ENCODE results near the gene PRKCH. TPM values are rescaled to one million over a fixed set of nuclear protein-coding genes. Genes with fewer than 3 reads are reported as not detected.

Gene PRKCH
- total and polyA plus RNA-seq, 3 donors from 2014 or later: 15.0 to 26.8 (median 25.4) TPM

DNA sequence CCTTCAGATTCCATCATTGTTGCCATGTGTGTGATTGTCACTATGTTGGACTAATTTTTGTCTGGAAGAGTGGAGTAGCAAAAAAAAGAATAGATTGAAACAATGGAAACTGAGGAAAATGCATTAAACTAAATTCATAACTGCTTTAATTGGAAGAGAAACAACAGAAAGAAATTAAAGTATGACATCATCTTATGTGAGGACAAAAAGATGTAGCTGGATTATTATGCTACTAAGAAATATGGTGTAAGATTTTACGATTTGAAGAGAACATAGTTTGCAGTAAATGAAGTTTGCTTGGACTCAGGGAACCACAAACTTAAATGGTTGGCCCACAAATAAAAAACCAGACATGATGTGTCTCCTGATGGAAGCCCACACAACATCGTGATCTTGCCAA is 76.8 kb downstream of the PRKCH start:
- Histone ChIP-seq H3K9me3 (no peaks in the 10 kb centered on the region), H3K36me3 (ENCODE audit: low read depth, missing control alignments) (no peaks in the 10 kb centered on the region), H3K4me3 (no peak overlapping the region), H3K27me3 (no peaks in the 10 kb centered on the region), H3K4me1 (no peaks in the 10 kb centered on the region), H3K27ac (no peak overlapping the region)
- TF ChIP-seq POLR2A (IDR thresholded peaks at IDR 0.05): no peak
- intact Hi-C loops (cut with DNase I; ENCODE audit: low total_unique reads): no loop called here
- DNase-seq: no peak
- 91 to 93% methylated on average over 2 of the region's 2 CpGs for WGBS, 2 donors

DNA sequence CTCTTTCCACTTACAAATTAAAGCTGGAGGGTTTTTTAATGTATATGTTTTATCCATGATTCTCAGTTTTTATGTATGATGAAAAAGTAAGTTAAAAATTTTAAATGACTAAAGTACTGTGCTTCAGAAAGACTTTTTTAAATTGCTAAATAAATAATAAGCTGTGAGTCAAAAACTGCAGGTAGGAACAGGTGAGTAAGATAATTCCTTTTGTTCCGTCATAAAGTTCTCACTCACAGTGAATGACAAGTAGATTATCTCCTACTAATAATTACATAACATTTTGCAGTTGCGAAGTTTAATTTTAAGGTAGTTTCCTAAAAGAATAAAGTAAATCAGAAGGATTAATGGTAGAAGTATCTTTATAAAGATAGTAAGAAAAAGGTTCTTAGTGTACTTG is 78.0 kb downstream of the PRKCH start:
- TF ChIP-seq, protein P1, sequence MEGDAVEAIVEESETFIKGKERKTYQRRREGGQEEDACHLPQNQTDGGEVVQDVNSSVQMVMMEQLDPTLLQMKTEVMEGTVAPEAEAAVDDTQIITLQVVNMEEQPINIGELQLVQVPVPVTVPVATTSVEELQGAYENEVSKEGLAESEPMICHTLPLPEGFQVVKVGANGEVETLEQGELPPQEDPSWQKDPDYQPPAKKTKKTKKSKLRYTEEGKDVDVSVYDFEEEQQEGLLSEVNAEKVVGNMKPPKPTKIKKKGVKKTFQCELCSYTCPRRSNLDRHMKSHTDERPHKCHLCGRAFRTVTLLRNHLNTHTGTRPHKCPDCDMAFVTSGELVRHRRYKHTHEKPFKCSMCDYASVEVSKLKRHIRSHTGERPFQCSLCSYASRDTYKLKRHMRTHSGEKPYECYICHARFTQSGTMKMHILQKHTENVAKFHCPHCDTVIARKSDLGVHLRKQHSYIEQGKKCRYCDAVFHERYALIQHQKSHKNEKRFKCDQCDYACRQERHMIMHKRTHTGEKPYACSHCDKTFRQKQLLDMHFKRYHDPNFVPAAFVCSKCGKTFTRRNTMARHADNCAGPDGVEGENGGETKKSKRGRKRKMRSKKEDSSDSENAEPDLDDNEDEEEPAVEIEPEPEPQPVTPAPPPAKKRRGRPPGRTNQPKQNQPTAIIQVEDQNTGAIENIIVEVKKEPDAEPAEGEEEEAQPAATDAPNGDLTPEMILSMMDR (IDR thresholded peaks at IDR 0.05): no peak
- TF ChIP-seq POLR2A (IDR thresholded peaks at IDR 0.05): no peak
- DNase-seq: no peak
- Histone ChIP-seq H3K4me3 (no peak overlapping the region), H3K4me1 (no peaks in the 10 kb centered on the region), H3K27me3 (no peaks in the 10 kb centered on the region), H3K36me3 (ENCODE audit: low read depth, missing control alignments) (no peaks in the 10 kb centered on the region), H3K9me3 (no peaks in the 10 kb centered on the region), H3K27ac (no peak overlapping the region)
- intact Hi-C loops (cut with DNase I; ENCODE audit: low total_unique reads): no loop called here
- 91 to 94% methylated on average over 2 of the region's 2 CpGs for WGBS, 2 donors

DNA sequence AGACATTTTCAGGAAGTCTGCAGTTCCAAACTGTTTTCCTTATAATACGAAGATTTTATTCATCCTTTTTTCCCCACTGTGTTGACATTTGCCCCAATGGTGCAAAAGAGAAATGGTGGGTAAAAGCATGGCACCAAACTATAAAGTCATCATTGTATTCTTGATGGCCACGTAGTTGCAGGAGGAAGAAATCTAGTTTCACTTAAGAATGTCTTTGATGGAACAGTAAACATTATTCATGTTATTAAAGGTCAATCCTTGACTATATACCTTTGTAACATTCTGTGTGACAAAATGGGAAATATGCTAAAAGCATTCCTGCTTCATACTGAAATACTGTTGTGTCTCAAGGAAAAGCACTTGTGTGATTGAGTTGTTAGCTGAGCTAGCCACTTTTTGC is 80.1 kb downstream of the PRKCH start:
- H3K27ac ChIP-seq: no peak overlapping the region
- no peaks in the 10 kb centered on the region for H3K9me3 ChIP-seq
- no peak overlapping the region for H3K4me3 ChIP-seq
- WGBS, 2 donors: 81 to 86% methylated on average over 2 of the region's 2 CpGs
- H3K27me3 ChIP-seq: no peaks in the 10 kb centered on the region
- no peaks in the 10 kb centered on the region for H3K4me1 ChIP-seq
- no peak for DNase-seq
- TF ChIP-seq, protein P1 (IDR thresholded peaks at IDR 0.05): no peak
- TF ChIP-seq POLR2A (IDR thresholded peaks at IDR 0.05): no peak
- no peaks in the 10 kb centered on the region for H3K36me3 ChIP-seq (ENCODE audit: low read depth, missing control alignments)
- intact Hi-C loops (cut with DNase I; ENCODE audit: low total_unique reads): no loop called here

DNA sequence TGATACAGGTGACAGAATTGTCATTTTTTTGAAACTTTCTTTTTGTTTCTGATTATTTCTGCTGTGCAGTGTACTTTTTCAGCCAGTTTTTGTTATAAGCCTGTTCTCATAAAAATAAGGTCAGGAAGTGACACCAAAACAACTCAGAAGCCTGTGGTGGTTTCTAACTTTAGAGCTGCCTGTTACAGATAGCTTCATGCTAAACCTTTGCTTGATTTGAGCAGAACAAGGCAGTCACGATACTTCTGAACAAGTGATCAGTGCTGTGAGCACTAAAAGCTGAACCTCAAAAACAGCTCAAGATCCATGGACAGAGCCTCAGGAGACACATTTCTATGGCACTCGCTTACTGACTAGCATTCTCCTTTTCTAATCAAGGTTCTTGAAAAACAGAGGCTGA is 82.0 kb downstream of the PRKCH start:
- TF ChIP-seq, protein P1 (IDR thresholded peaks at IDR 0.05): no peak
- no peak for TF ChIP-seq POLR2A (IDR thresholded peaks at IDR 0.05)
- no peak overlapping the region for H3K27ac ChIP-seq
- H3K27me3 ChIP-seq: no peaks in the 10 kb centered on the region
- H3K9me3 ChIP-seq: no peaks in the 10 kb centered on the region
- H3K4me3 ChIP-seq: no peak overlapping the region
- 68 to 70% methylated on average over 2 of the region's 2 CpGs for WGBS, 2 donors
- no peaks in the 10 kb centered on the region for H3K4me1 ChIP-seq
- H3K36me3 ChIP-seq (ENCODE audit: low read depth, missing control alignments): no peaks in the 10 kb centered on the region
- no peak for DNase-seq
- intact Hi-C loops (cut with DNase I; ENCODE audit: low total_unique reads): no loop called here

DNA sequence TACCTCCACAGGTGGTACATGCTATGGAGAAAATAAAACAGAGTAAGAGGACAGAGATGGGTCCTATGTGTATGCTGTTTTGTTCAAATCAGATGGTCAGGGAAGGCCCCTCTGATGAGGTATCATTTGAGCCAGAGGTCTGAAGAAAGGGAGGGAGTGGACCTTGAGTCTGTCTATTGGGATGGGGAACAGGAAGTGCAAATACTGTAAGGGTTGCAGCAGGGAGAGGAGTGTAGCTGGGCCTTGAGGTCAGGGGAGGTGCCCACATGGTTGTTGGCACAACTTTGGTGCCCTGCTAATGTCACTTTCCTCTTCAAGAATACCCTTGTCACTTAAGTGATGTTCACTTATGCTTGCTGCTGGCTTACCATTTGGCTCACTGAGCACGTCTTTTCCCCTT is 83.3 kb downstream of the PRKCH start:
- H3K36me3 ChIP-seq (ENCODE audit: low read depth, missing control alignments): no peaks in the 10 kb centered on the region
- H3K4me3 ChIP-seq: no peak overlapping the region
- intact Hi-C loops (cut with DNase I; ENCODE audit: low total_unique reads): no loop called here
- no peaks in the 10 kb centered on the region for H3K27me3 ChIP-seq
- no peaks in the 10 kb centered on the region for H3K4me1 ChIP-seq
- 74 to 97% methylated on average over 1 of the region's 1 CpG for whole genome bisulfite sequencing, 2 donors
- DNase-seq: no peak
- no peaks in the 10 kb centered on the region for H3K9me3 ChIP-seq
- H3K27ac ChIP-seq: no peak overlapping the region
- no peak for TF ChIP-seq POLR2A (IDR thresholded peaks at IDR 0.05)
- TF ChIP-seq, protein P1 (IDR thresholded peaks at IDR 0.05): no peak
